Spinal cord (tissue), 10 donors: Measurements from ENCODE around the gene MYL10. TPM values are rescaled to one million over a fixed set of nuclear protein-coding genes. Genes with fewer than 3 reads are reported as not detected.

ENCODE experiments used
- DNase-seq, 6 donors: peaks; one replicate each; pipeline versions ENCODE4 v3.0.0 to v3.0.0-alpha.2; 2013 to 2015; ENCODE audit warnings: low spot score in 6 of 6, low read depth in 4 of 6
- H3K27ac ChIP-seq: one replicate; pipeline ENCODE4 v1.5.1; 2013; ENCODE audit warnings: low read depth, low read length, control low read depth
- H3K27me3 ChIP-seq: one replicate; pipeline ENCODE4 v1.6.1; 2013; ENCODE audit warnings: low read length; ENCODE audit not compliant: control insufficient read depth, insufficient read depth
- H3K36me3 ChIP-seq: one replicate; pipeline ENCODE4 v1.6.1; 2013; ENCODE audit warnings: low read length; ENCODE audit not compliant: control insufficient read depth, insufficient read depth
- H3K4me1 ChIP-seq: one replicate; pipeline ENCODE4 v1.6.1; 2013; ENCODE audit warnings: low read length; ENCODE audit not compliant: control insufficient read depth, insufficient read depth
- H3K4me3 ChIP-seq: one replicate; pipeline ENCODE4 v1.5.1; 2013; ENCODE audit warnings: low read depth, low read length, control low read depth
- H3K9me3 ChIP-seq: one replicate; pipeline ENCODE4 v1.6.1; 2013; ENCODE audit warnings: low read length; ENCODE audit not compliant: control insufficient read depth, insufficient read depth
- WGBS: methylation state at CpG from one replicate; pipeline ENCODE4 v1.1.5; 2013; ENCODE audit warnings: missing lambda C conversion rate; ENCODE audit not compliant: insufficient coverage; 5-methylcytosine and 5-hydroxymethylcytosine counted together
- polyA plus RNA-seq, 2 donors: library from polyadenylated mRNA; unstranded; fragments of 120-200 nt; gene quantifications; one replicate each; pipeline ENCODE4 v1.2.1, GENCODE V29; 2013; ENCODE audit not compliant: insufficient read length in 2 of 2
- total RNA-seq, 2 donors: library from RNA; depleted of rRNA in 1 of 2; stranded (reverse); fragments of 120-200 nt in 1 of 2; fragments of >200 nt in 1 of 2; gene quantifications; one replicate each; pipeline versions ENCODE4 v1.2.3 to v1.2.4, GENCODE V29; 2013 to 2014
- donor health status: healthy.

MYL10 gene
- total and polyA plus RNA-seq, 4 donors: 0.44 TPM; not detected in 3

- H3K27ac ChIP-seq: no peak overlapping the region
- H3K27me3 ChIP-seq: no peaks in the 10 kb centered on the region
- DNase-seq: peak in 2 of 6 donors; percentile 40 to 74
- no peaks in the 10 kb centered on the region for H3K9me3 ChIP-seq
- H3K4me3 ChIP-seq: no peak overlapping the region
- 20% methylated on average over 13 of the region's 16 CpGs for WGBS
- H3K4me1 ChIP-seq: peaks cover 18% of the 10 kb centered on the region
- no peaks in the 10 kb centered on the region for H3K36me3 ChIP-seq
Observed at GRCh38 chr7:101564778-101565211, 64.3 kb downstream of the MYL10 start.

GRCh38 chr7:101563943-101564777 is 64.9 kb downstream of the MYL10 start:
- Histone ChIP-seq H3K36me3 (no peaks in the 10 kb centered on the region), H3K9me3 (no peaks in the 10 kb centered on the region), H3K27ac (no peak overlapping the region), H3K4me1 (peaks cover 18% of the 10 kb centered on the region), H3K27me3 (no peaks in the 10 kb centered on the region), H3K4me3 (no peak overlapping the region)
- WGBS: 74% methylated on average over 23 of the region's 23 CpGs
- DNase-seq: no peak

Other genes with a start within 250 kb of the MYL10 start
- 10 to 100 TPM; 45.1 to 58.2 TPM for gene CUX1, start 188.3 kb upstream of the MYL10 start, total RNA-seq
- 100 to 1,000 TPM in 1 of 2 donors, 10 to 100 TPM in 1; 94.0 to 111 TPM for gene CUX1, start 188.3 kb upstream of the MYL10 start, polyA plus RNA-seq